GM23338 (cell line): ENCODE measurements around the gene CEND1. TPM values are rescaled to one million over a fixed set of nuclear protein-coding genes. Genes with fewer than 3 reads are reported as not detected.
A peak's percentile ranks its signal among the peaks of the same experiment; 100 is the strongest.

Experiments used
- ATAC-seq: fragments of 200-7000 bp; cut with Tn5 transposase; 3 replicates; pipeline ENCODE4 v1.9.1; 2020
- DNase-seq: peaks from one replicate; pipeline ENCODE4 v3.0.0-alpha.2; 2015; ENCODE audit warnings: low spot score
- H2AFZ ChIP-seq: fragments of 200-600 bp; sonication (generic); 2 replicates; pipeline ENCODE4 v1.8.0; 2016; ENCODE audit warnings: antibody characterized with exemption, mild to moderate bottlenecking, moderate library complexity
- H3F3A ChIP-seq: fragments of 200-600 bp; sonication (generic); replicated peaks from 2 replicates; pipeline ENCODE4 v1.8.0; 2017; ENCODE audit warnings: antibody characterized with exemption, mixed run types, low read depth
- H3K27ac ChIP-seq: fragments of 200-600 bp; sonication (generic); 2 replicates; pipeline ENCODE4 v1.6.1; 2016; ENCODE audit warnings: low read depth
- H3K27me3 ChIP-seq: fragments of 200-600 bp; sonication (generic); 2 replicates; pipeline ENCODE4 v1.8.0; 2016; ENCODE audit warnings: mild to moderate bottlenecking, mixed run types, moderate library complexity; ENCODE audit not compliant: insufficient read depth
- H3K36me3 ChIP-seq: fragments of 200-600 bp; sonication (generic); 2 replicates; pipeline ENCODE4 v1.8.0; 2016; ENCODE audit warnings: mild to moderate bottlenecking; ENCODE audit not compliant: insufficient read depth
- H3K4me1 ChIP-seq: fragments of 200-600 bp; sonication (generic); 2 replicates; pipeline ENCODE4 v1.8.0; 2016; ENCODE audit warnings: mild to moderate bottlenecking, moderate library complexity; ENCODE audit not compliant: insufficient read depth
- H3K4me2 ChIP-seq: fragments of 200-600 bp; sonication (generic); 2 replicates; pipeline ENCODE4 v1.7.1; 2017; ENCODE audit warnings: mixed run types
- H3K4me3 ChIP-seq: fragments of 200-600 bp; sonication (generic); 2 replicates; pipeline ENCODE4 v1.6.1; 2016; ENCODE audit warnings: mixed run types
- H3K79me2 ChIP-seq: fragments of 200-600 bp; sonication (generic); replicated peaks from 2 replicates; pipeline ENCODE4 v1.8.0; 2017; ENCODE audit warnings: mild to moderate bottlenecking; ENCODE audit not compliant: insufficient read depth
- H3K9me2 ChIP-seq: fragments of 200-600 bp; sonication (generic); 2 replicates; pipeline ENCODE4 v1.8.0; 2017; ENCODE audit not compliant: insufficient read depth
- H4K20me1 ChIP-seq: fragments of 200-600 bp; sonication (generic); replicated peaks from 2 replicates; pipeline ENCODE4 v1.8.0; 2017; ENCODE audit warnings: mild to moderate bottlenecking; ENCODE audit not compliant: insufficient read depth
- H3K27ac Mint-ChIP-seq: 2 replicates; pipeline ENCODE4 v1.8.0; 2020; ENCODE audit warnings: inconsistent platforms, mild to moderate bottlenecking, moderate library complexity, mixed read lengths
- H3K27me3 Mint-ChIP-seq: 3 replicates; pipeline ENCODE4 v1.8.0; 2022; ENCODE audit warnings: low read depth, mild to moderate bottlenecking, moderate library complexity, mixed read lengths, inconsistent platforms; ENCODE audit not compliant: insufficient read depth, poor library complexity
- H3K36me3 Mint-ChIP-seq: 3 replicates; pipeline ENCODE4 v1.8.0; 2021; ENCODE audit warnings: low read depth, mild to moderate bottlenecking, inconsistent platforms, moderate library complexity, mixed read lengths
- H3K4me1 Mint-ChIP-seq: 3 replicates; pipeline ENCODE4 v1.8.0; 2020; ENCODE audit warnings: mild to moderate bottlenecking, inconsistent platforms, mixed read lengths
- H3K4me3 Mint-ChIP-seq: 3 replicates; pipeline ENCODE4 v1.8.0; 2021; ENCODE audit warnings: moderate library complexity, mild to moderate bottlenecking, inconsistent platforms, mixed read lengths
- H3K9me3 Mint-ChIP-seq: 3 replicates; pipeline ENCODE4 v1.8.0; 2020; ENCODE audit warnings: moderate library complexity, mild to moderate bottlenecking, inconsistent platforms, mixed read lengths
- CREB1 ChIP-seq: fragments of 250-450 bp; sonication (Bioruptor Pico); IDR thresholded peaks from 2 replicates; pipeline ENCODE4 v1.5.0; 2020; ENCODE audit warnings: low read depth, mild to moderate bottlenecking, moderate library complexity
- ETS1 ChIP-seq: IDR thresholded peaks from 2 replicates; pipeline ENCODE4 v1.6.1; 2016; ENCODE audit warnings: antibody characterized with exemption
- EZH2phosphoT487 ChIP-seq: fragments of 200-600 bp; sonication (generic); IDR thresholded peaks from one replicate; pipeline ENCODE4 v1.8.1; 2018; ENCODE audit warnings: antibody characterized with exemption; ENCODE audit not compliant: unreplicated experiment
- JUNB ChIP-seq: IDR thresholded peaks from one replicate; pipeline ENCODE4 v1.6.1; 2016; ENCODE audit warnings: antibody characterized with exemption; ENCODE audit not compliant: unreplicated experiment
- NANOG ChIP-seq: IDR thresholded peaks from 2 replicates; pipeline ENCODE4 v1.6.1; 2016; ENCODE audit warnings: antibody characterized with exemption, borderline replicate concordance
- POLR2AphosphoS5 ChIP-seq: IDR thresholded peaks from 2 replicates; pipeline ENCODE4 v1.6.1; 2016; ENCODE audit warnings: antibody characterized with exemption, low read depth
- REST ChIP-seq: IDR thresholded peaks from one replicate; pipeline ENCODE4 v1.6.1; 2018; ENCODE audit warnings: antibody characterized with exemption; ENCODE audit not compliant: unreplicated experiment
- STAT1 ChIP-seq: IDR thresholded peaks from one replicate; pipeline ENCODE4 v1.6.1; 2016; ENCODE audit warnings: antibody characterized with exemption; ENCODE audit not compliant: unreplicated experiment
- ZNF114 ChIP-seq: fragments of 250-450 bp; sonication (Bioruptor Pico); IDR thresholded peaks from 2 replicates; pipeline ENCODE4 v1.5.0; 2020; ENCODE audit warnings: mild to moderate bottlenecking, moderate library complexity
- ZNF331 ChIP-seq: fragments of 250-450 bp; sonication (Bioruptor Pico); IDR thresholded peaks from 2 replicates; pipeline ENCODE4 v1.5.0; 2020; ENCODE audit warnings: low read depth, mild to moderate bottlenecking, moderate library complexity
- polyA plus RNA-seq: library from polyadenylated mRNA; unstranded; fragments of >200 nt; fragmentation: Nextera tagmentation; extraction: Ambion mirVana; gene quantifications from 2 replicates; pipeline ENCODE4 v1.2.1, GENCODE V29; 2016
- total RNA-seq: library from RNA; depleted of rRNA; stranded (reverse); fragments of >200 nt; shearing (Covaris generic); gene quantifications from 2 replicates; pipeline ENCODE4 v1.2.3, GENCODE V29; 2014
- TF ChIP-seq, protein P1 (sequence below), 2 experiments: fragments of 200-600 bp in 1 of 2; sonication (generic) in 1 of 2; conservative IDR thresholded peaks; 2 replicates each; pipeline versions ENCODE4 v1.5.1 to v1.6.1; 2016 to 2017; ENCODE audit warnings: antibody characterized with exemption in 2 of 2, low read depth in 2 of 2, mild to moderate bottlenecking in 2 of 2, moderate library complexity in 1 of 2

CEND1 gene
- total and polyA plus RNA-seq, 2 experiments from 2014 or later: 4.8 to 5.5 TPM

- TF ChIP-seq JUNB (no peak), NANOG (no peak), REST (no peak), ZNF114 (CRISPR knock-in tag) (no peak)
- no peak overlapping the region for H3K4me3 ChIP-seq
These were observed 5.1 kb upstream of the CEND1 start for GRCh38 chr11:794766-795633.

GRCh38 chr11:794013-794765, 4.3 kb upstream of the CEND1 start:
- Histone ChIP-seq H3K4me1 (peaks cover 22% of the 10 kb centered on the region; the same call in 1 of the 2 replicates), H3K4me2 (no peak overlapping the region), H3K36me3 (no peaks in the 10 kb centered on the region), H3K27me3 (no peaks in the 10 kb centered on the region), H3K27ac (peak overlapping the region; percentile 50; the same call in 1 of the 2 replicates), H3K4me3 (no peak overlapping the region), H3K9me2 (no peaks in the 10 kb centered on the region), H2AFZ (no peak overlapping the region), H4K20me1 (peaks cover 3% of the 10 kb centered on the region; the same call in 1 of the 2 replicates), H3K79me2 (no peaks in the 10 kb centered on the region; the same call in 1 of the 2 replicates), H3F3A (peaks cover 24% of the 10 kb centered on the region)
- no peak overlapping the region for H3K27ac Mint-ChIP-seq
- H3K4me3 Mint-ChIP-seq: no peak overlapping the region
- H3K9me3 Mint-ChIP-seq: no peaks in the 10 kb centered on the region
- DNase-seq (no peak), ATAC-seq (no peak)
- peaks cover 12% of the 10 kb centered on the region for H3K27me3 Mint-ChIP-seq
- peaks cover 6% of the 10 kb centered on the region; the same call in 1 of the 3 replicates for H3K36me3 Mint-ChIP-seq
- peaks cover 26% of the 10 kb centered on the region for H3K4me1 Mint-ChIP-seq
- TF ChIP-seq ZNF114 (CRISPR knock-in tag): no peak
- no peak for TF ChIP-seq POLR2AphosphoS5
- TF ChIP-seq STAT1: no peak
- TF ChIP-seq, protein P1, sequence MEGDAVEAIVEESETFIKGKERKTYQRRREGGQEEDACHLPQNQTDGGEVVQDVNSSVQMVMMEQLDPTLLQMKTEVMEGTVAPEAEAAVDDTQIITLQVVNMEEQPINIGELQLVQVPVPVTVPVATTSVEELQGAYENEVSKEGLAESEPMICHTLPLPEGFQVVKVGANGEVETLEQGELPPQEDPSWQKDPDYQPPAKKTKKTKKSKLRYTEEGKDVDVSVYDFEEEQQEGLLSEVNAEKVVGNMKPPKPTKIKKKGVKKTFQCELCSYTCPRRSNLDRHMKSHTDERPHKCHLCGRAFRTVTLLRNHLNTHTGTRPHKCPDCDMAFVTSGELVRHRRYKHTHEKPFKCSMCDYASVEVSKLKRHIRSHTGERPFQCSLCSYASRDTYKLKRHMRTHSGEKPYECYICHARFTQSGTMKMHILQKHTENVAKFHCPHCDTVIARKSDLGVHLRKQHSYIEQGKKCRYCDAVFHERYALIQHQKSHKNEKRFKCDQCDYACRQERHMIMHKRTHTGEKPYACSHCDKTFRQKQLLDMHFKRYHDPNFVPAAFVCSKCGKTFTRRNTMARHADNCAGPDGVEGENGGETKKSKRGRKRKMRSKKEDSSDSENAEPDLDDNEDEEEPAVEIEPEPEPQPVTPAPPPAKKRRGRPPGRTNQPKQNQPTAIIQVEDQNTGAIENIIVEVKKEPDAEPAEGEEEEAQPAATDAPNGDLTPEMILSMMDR (conservative IDR thresholded peaks at IDR 0.05; ENCODE audit: low read depth in 2 of 2): no peak
- no peak for TF ChIP-seq ETS1
- TF ChIP-seq CREB1 (CRISPR knock-in tag): no peak
- no peak for TF ChIP-seq REST
- no peak for TF ChIP-seq NANOG
- no peak for TF ChIP-seq JUNB
- TF ChIP-seq EZH2phosphoT487: no peak
- TF ChIP-seq ZNF331 (CRISPR knock-in tag): no peak

More at GRCh38 chr11:794766-795633, 5.1 kb upstream of the CEND1 start:
- H3K27me3 ChIP-seq: no peaks in the 10 kb centered on the region
- ATAC-seq: no peak
- H3K4me1 Mint-ChIP-seq: peaks cover 26% of the 10 kb centered on the region
- no peak overlapping the region for H3K27ac Mint-ChIP-seq
- no peaks in the 10 kb centered on the region for H3K9me3 Mint-ChIP-seq
- no peaks in the 10 kb centered on the region; the same call in 1 of the 2 replicates for H3K79me2 ChIP-seq
- H3K9me2 ChIP-seq: no peaks in the 10 kb centered on the region
- peaks cover 17% of the 10 kb centered on the region; the same call in 1 of the 2 replicates for H3K4me1 ChIP-seq
- H3K4me2 ChIP-seq: no peak overlapping the region
- H3K27me3 Mint-ChIP-seq: peaks cover 10% of the 10 kb centered on the region
- H3F3A ChIP-seq: peaks cover 24% of the 10 kb centered on the region
- DNase-seq: no peak
- H4K20me1 ChIP-seq: peaks cover 3% of the 10 kb centered on the region; the same call in 1 of the 2 replicates
- H3K36me3 ChIP-seq: no peaks in the 10 kb centered on the region
- peak overlapping the region; percentile 50; the same call in 1 of the 2 replicates for H3K27ac ChIP-seq
- H3K36me3 Mint-ChIP-seq: peaks cover 6% of the 10 kb centered on the region; the same call in 1 of the 3 replicates
- no peak overlapping the region for H2AFZ ChIP-seq
- no peak overlapping the region for H3K4me3 Mint-ChIP-seq
